CD4-positive, CD25-positive, alpha-beta regulatory T cell (primary cell): ENCODE measurements around the gene CRYZ. TPM values are rescaled to one million over a fixed set of nuclear protein-coding genes. Genes with fewer than 3 reads are reported as not detected.
"Not testable (repeated sequence)": the region's sequence is repeated elsewhere in the genome, so short reads cannot be mapped to it uniquely, and the experiment has no call there.

Experiments
- ATAC-seq, 2 donors: fragments of 150-1000 bp; cut with Tn5 transposase; one replicate each; pipeline ENCODE4 v1.10.0; 2021; ENCODE audit warnings: low read depth in 2 of 2, moderate number of reproducible peaks in 2 of 2, moderate library complexity in 1 of 2
- DNase-seq, 3 donors: peaks; one replicate each; pipeline versions ENCODE4 v3.0.0 to v3.0.0-alpha.2; 2012 to 2022; ENCODE audit warnings: mixed read lengths in 1 of 3
- H3K27ac ChIP-seq: one replicate; pipeline ENCODE4 v1.7.0; 2013; ENCODE audit warnings: mild to moderate bottlenecking, low read length; ENCODE audit not compliant: insufficient read depth, poor library complexity, severe bottlenecking
- H3K27me3 ChIP-seq: one replicate; pipeline ENCODE4 v1.7.0; 2013; ENCODE audit warnings: low read length; ENCODE audit not compliant: control insufficient read depth, insufficient read depth
- H3K36me3 ChIP-seq: one replicate; pipeline ENCODE4 v1.7.0; 2013; ENCODE audit warnings: mild to moderate bottlenecking, low read length, moderate library complexity; ENCODE audit not compliant: control insufficient read depth, insufficient read depth
- H3K4me1 ChIP-seq: 2 replicates; pipeline ENCODE4 v1.7.0; 2013; ENCODE audit warnings: mild to moderate bottlenecking, low read length; ENCODE audit not compliant: insufficient read depth, control insufficient read depth, poor library complexity, severe bottlenecking
- H3K4me3 ChIP-seq: one replicate; pipeline ENCODE4 v1.7.0; 2013; ENCODE audit warnings: low read depth, mild to moderate bottlenecking, low read length, moderate library complexity
- H3K9me3 ChIP-seq, 2 experiments: 1 replicate in 1 of 2; 2 replicates in 1 of 2; pipeline ENCODE4 v1.7.0; 2013; ENCODE audit warnings: low read length in 2 of 2, mild to moderate bottlenecking in 1 of 2, moderate library complexity in 1 of 2; ENCODE audit not compliant: control insufficient read depth in 2 of 2
- H3K27ac Mint-ChIP-seq, 3 donors: one replicate each; pipeline ENCODE4 v1.8.0; 2020 to 2022; ENCODE audit warnings: mild to moderate bottlenecking in 3 of 3, mixed read lengths in 3 of 3, moderate library complexity in 2 of 3
- H3K27me3 Mint-ChIP-seq: one replicate; pipeline ENCODE4 v1.8.0; 2022; ENCODE audit warnings: mild to moderate bottlenecking, mixed read lengths
- H3K36me3 Mint-ChIP-seq: one replicate; pipeline ENCODE4 v1.8.0; 2020; ENCODE audit warnings: mixed read lengths
- H3K4me1 Mint-ChIP-seq, 4 donors: one replicate each; pipeline ENCODE4 v1.8.0; 2020 to 2022; ENCODE audit warnings: mixed read lengths in 4 of 4, mild to moderate bottlenecking in 1 of 4
- H3K4me3 Mint-ChIP-seq, 4 donors: one replicate each; pipeline ENCODE4 v1.8.0; 2020 to 2022; ENCODE audit warnings: mild to moderate bottlenecking in 4 of 4, mixed read lengths in 4 of 4, moderate library complexity in 3 of 4
- H3K9me3 Mint-ChIP-seq, 7 donors: one replicate each; pipeline ENCODE4 v1.8.0; 2020 to 2022; ENCODE audit warnings: mixed read lengths in 7 of 7, mild to moderate bottlenecking in 3 of 7, moderate library complexity in 2 of 7
- polyA plus RNA-seq, 4 donors: library from polyadenylated mRNA; unstranded; fragments of 300-500 nt; fragmentation: Illumina TruSeq; gene quantifications; one replicate each; pipeline ENCODE4 v1.2.3, GENCODE V29; 2021
- total RNA-seq: library from RNA; stranded (reverse); gene quantifications from one replicate; pipeline ENCODE4 v1.2.3, GENCODE V29; 2022

Gene CRYZ
- total and polyA plus RNA-seq, 5 donors from 2014 or later = 17.2 to 89.0 (median 46.5) TPM

DNA sequence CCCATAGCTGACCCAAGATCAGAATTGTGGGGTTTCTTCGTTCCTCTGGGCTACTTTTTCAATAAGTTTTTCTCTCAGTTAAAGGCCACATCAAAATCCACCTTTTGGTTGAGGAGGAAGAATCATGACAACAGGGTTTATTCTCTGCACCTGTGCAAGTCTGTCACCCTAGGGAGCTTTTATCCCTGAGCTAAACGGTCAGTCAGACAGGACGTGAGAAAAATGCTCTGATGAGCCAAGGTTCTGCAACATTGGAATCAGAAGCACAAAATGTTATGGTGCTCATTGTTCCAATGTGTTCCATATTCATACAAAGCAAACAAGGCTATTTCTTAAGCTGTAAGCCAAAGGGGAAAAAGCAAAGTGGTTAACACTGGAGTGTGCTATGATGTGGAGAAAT, 51.8 kb downstream of the CRYZ start:
- Histone ChIP-seq H3K4me1 (no peaks in the 10 kb centered on the region), H3K36me3 (no peaks in the 10 kb centered on the region), H3K9me3 (no peaks in the 10 kb centered on the region), H3K27me3 (peaks cover 3% of the 10 kb centered on the region), H3K27ac (no peak overlapping the region), H3K4me3 (no peak overlapping the region)
- ATAC-seq (no peak), DNase-seq (no peak)
- Mint-ChIP-seq H3K4me3 (no peak overlapping the region), H3K27ac (no peak overlapping the region), H3K4me1 (peaks cover 0 to 5% (median under 1%) of the 10 kb centered on the region in 4 donors), H3K9me3 (no peaks in the 10 kb centered on the region), H3K27me3 (peaks cover 24% of the 10 kb centered on the region), H3K36me3 (no peaks in the 10 kb centered on the region)

- ATAC-seq (no peak), DNase-seq (no peak)
- Mint-ChIP-seq H3K4me3 (no peak overlapping the region), H3K27me3 (peaks cover 12% of the 10 kb centered on the region), H3K9me3 (no peaks in the 10 kb centered on the region), H3K27ac (no peak overlapping the region), H3K36me3 (no peaks in the 10 kb centered on the region), H3K4me1 (peaks cover 0 to 5% (median 1%) of the 10 kb centered on the region in 4 donors)
- H3K4me1 ChIP-seq = no peaks in the 10 kb centered on the region
- peaks cover 3% of the 10 kb centered on the region for H3K27me3 ChIP-seq
- H3K27ac ChIP-seq = no peak overlapping the region
- no peak overlapping the region for H3K4me3 ChIP-seq
- H3K9me3 ChIP-seq = no peaks in the 10 kb centered on the region
- H3K36me3 ChIP-seq = no peaks in the 10 kb centered on the region
Measured at GRCh38 chr1:74679811-74680210, 53.0 kb downstream of the CRYZ start.

DNA sequence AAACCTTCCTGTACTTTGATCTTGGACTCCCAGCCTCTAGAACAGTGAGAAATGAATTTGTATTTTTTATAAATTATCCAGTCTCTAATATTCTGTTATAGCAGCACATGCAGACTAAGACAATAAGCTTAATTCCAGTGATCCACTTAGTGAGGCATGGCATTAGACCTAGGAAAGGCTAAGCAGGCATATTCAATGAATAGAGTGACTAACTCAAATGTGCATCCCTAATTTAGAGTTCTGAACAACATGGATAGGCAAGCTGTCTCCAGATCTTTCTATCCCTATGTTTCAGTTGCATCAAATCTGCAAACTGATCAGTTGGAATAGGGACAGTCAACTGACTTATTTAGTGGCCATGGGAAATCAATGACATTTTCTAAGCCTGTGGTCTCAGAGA, 54.9 kb downstream of the CRYZ start:
- Mint-ChIP-seq H3K4me1 (peaks cover 0 to 5% (median 5%) of the 10 kb centered on the region in 4 donors), H3K4me3 (no peak overlapping the region), H3K9me3 (peaks cover 0 to 2% (median 0%) of the 10 kb centered on the region in 7 donors), H3K27me3 (peaks cover 6% of the 10 kb centered on the region), H3K27ac (no peak overlapping the region), H3K36me3 (no peaks in the 10 kb centered on the region)
- H3K4me3 ChIP-seq = no peak overlapping the region
- H3K4me1 ChIP-seq = no peaks in the 10 kb centered on the region
- DNase-seq (no peak), ATAC-seq (no peak)
- peaks cover 11% of the 10 kb centered on the region for H3K27me3 ChIP-seq
- H3K27ac ChIP-seq = no peak overlapping the region
- H3K9me3 ChIP-seq = no peaks in the 10 kb centered on the region
- H3K36me3 ChIP-seq = no peaks in the 10 kb centered on the region

DNA sequence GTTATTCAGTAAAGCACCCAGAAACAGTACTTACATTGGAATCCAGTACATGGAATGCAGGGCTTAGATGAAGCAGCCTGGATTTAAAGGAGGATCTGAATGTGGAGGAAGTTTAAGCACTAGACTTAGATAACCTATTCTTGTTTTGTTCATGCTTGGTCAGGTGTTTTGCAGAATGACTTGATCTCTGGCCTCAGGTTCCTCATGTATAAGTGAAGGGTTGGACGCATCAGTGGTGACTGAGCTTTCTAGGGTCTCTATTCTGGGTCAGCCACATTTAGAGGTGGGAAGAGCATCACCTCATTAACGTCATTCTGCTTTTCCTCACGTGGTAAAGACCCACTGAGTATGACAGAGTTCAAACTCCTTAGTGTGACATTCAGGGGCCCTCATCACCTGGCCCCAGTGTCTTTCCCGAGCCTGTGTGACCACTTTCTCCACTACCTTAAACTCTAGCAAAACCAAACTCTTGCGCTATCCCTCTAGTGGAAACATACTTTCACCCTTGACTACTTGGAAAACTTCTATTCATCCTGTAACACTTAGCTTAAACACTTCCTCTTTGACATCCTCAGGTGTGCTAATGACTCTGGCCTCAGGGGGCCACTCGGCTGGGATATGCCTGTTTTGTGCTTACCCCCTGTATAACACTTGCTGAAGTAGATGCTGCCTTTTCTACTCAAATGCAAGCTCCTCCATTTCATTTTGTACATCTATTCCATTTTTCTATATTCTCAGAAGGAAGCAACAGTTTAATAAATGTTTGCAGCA, 58.4 kb downstream of the CRYZ start:
- Histone ChIP-seq H3K4me3 (no peak overlapping the region), H3K27me3 (peaks cover 13% of the 10 kb centered on the region), H3K27ac (no peak overlapping the region), H3K4me1 (no peaks in the 10 kb centered on the region), H3K36me3 (no peaks in the 10 kb centered on the region), H3K9me3 (no peaks in the 10 kb centered on the region)
- Mint-ChIP-seq H3K36me3 (no peaks in the 10 kb centered on the region), H3K27ac (no peak overlapping the region), H3K9me3 (peaks cover 0 to 5% (median 2%) of the 10 kb centered on the region in 7 donors), H3K27me3 (peaks cover 32% of the 10 kb centered on the region), H3K4me1 (peaks cover 0 to 4% (median 2%) of the 10 kb centered on the region in 4 donors), H3K4me3 (no peak overlapping the region)
- ATAC-seq (no peak), DNase-seq (no peak)

GRCh38 chr1:74673351-74674111, 59.3 kb downstream of the CRYZ start, which contains the start of gene ERICH3:
Gene ERICH3 (minus strand): TSS chr1:74673792. CDS start chr1:74673519, 273 bp downstream.
- H3K27ac Mint-ChIP-seq = no peak within 1 kb of the TSS
- H3K27me3 Mint-ChIP-seq = peaks cover 40% of the 10 kb centered on the region
- H3K9me3 Mint-ChIP-seq = peaks cover 0 to 5% (median 3%) of the 10 kb centered on the region in 7 donors
- H3K36me3 Mint-ChIP-seq = no peaks in the 10 kb centered on the region
- Histone ChIP-seq H3K27ac (no peak within 1 kb of the TSS), H3K4me3 (no peak within 1 kb of the TSS), H3K36me3 (no peaks in the 10 kb centered on the region), H3K9me3 (no peaks in the 10 kb centered on the region), H3K4me1 (no peaks in the 10 kb centered on the region), H3K27me3 (peaks cover 13% of the 10 kb centered on the region)
- ATAC-seq (no peak), DNase-seq (peak in 1 of 3 donors; percentile 4)
- H3K4me1 Mint-ChIP-seq = peaks cover 0 to 4% (median 2%) of the 10 kb centered on the region in 4 donors
- peak within 1 kb of the TSS in 2 of 4 donors; percentile 2 to 63 for H3K4me3 Mint-ChIP-seq

DNA sequence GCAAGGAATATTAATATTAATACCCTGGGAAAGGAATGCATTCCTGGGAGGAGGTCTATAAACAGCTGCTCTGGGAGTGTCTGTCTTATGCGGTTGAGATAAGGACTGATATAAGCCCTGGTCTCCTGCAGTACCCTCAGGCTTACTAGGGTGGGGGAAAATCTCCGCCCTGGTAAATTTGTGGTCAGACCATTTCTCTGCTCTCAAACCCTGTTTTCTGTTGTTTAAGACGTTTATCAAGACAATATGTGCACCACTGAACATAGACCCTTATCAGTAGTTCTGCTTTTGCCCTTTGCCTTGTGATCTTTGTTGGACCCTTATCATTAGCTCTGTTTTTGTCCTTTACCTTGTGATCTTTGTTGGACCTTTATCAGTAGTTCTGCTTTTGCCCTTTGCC, 62.0 kb downstream of the CRYZ start:
- H3K4me3 Mint-ChIP-seq, H3K4me1 Mint-ChIP-seq, H3K36me3 Mint-ChIP-seq, DNase-seq, H3K36me3 ChIP-seq, H3K4me1 ChIP-seq, H3K9me3 Mint-ChIP-seq, H3K27ac ChIP-seq, H3K9me3 ChIP-seq, H3K27ac Mint-ChIP-seq, ATAC-seq, H3K4me3 ChIP-seq: not testable (repeated sequence)
- H3K27me3 ChIP-seq = peaks cover 10% of the 10 kb centered on the region
- peaks cover 35% of the 10 kb centered on the region for H3K27me3 Mint-ChIP-seq
